Measurements from ENCODE around the gene ABAT.

Gene ABAT

DNA sequence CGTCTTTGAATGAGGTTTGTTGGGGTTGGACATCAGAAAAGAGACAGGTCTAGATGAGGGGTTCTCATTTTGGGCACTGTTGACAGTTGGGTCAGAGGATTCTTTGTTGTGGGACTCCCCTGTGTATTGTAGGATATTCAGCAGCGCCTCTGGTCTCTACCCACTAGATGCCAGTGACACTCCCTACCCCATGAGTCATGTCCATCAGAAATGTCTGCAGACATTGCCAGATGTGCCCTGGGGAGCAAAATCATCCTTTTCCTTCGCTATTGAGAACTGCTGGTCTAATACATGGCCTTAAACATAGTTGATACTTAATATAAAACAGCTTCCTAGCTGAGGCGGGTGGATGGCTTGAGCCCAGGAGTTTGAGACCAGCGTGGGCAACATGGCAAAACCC, 3.1 kb downstream of the ABAT start:
- TF ChIP-seq, protein P1, sequence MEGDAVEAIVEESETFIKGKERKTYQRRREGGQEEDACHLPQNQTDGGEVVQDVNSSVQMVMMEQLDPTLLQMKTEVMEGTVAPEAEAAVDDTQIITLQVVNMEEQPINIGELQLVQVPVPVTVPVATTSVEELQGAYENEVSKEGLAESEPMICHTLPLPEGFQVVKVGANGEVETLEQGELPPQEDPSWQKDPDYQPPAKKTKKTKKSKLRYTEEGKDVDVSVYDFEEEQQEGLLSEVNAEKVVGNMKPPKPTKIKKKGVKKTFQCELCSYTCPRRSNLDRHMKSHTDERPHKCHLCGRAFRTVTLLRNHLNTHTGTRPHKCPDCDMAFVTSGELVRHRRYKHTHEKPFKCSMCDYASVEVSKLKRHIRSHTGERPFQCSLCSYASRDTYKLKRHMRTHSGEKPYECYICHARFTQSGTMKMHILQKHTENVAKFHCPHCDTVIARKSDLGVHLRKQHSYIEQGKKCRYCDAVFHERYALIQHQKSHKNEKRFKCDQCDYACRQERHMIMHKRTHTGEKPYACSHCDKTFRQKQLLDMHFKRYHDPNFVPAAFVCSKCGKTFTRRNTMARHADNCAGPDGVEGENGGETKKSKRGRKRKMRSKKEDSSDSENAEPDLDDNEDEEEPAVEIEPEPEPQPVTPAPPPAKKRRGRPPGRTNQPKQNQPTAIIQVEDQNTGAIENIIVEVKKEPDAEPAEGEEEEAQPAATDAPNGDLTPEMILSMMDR (IDR thresholded peaks at IDR 0.05): no peak

GRCh38 chr16:8678068-8678927, 3.9 kb downstream of the ABAT start:
- TF ChIP-seq, protein P1 (IDR thresholded peaks at IDR 0.05): no peak

DNA sequence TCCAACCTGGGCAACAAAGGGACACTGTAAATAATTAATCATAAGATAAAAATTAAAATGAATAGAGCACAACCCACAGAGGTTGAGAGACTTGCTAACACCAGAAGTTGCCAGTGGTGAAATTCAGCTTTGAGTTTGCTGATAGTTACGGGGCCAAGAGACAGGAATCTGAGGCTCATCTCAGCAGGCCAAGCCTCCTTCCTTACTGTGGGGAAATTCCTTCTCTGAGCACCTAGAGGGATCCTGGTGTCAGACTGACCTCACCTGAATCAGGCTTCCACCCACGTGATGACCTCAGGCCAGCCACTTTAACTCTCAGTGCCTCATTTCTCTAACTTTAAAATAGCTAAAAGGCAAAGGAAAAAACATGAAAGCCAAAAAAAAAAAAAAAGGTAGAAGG, 4.7 kb downstream of the ABAT start:
- TF ChIP-seq, protein P1 (IDR thresholded peaks at IDR 0.05): no peak

DNA sequence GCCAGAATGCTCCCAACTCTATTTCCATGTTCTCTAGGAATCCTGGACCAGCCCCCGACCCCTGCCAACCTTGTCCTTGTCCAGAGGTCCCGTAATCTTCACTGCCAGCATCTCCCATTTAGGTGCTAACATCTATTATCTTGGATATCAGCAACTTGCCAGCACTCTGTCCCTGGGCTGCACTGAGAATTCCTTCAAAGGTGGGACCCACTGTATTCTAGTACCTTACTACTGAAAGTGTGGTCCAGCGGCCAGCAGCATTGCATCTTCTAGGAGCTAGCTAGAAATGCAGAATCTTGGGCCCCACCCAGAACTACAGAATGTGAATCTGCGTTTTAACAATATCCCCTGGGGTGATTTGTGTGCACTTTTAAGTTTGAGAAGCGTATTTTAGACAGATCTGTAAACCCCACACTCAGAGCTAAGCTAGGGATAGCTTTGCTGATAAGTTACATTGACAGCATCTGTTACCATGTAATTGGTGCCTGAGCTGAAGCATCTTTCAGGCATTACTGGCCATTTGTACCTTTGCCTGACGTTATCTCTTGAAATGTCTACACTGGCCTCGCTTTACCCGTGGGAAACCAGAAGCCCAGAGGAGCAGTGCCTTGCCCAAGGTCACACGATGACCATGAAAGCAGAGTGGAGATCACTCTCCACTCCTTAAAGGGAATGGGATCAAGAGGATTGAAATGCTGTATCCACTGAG, 8.3 kb downstream of the ABAT start:
- TF ChIP-seq, protein P1 (IDR thresholded peaks at IDR 0.05): no peak

DNA sequence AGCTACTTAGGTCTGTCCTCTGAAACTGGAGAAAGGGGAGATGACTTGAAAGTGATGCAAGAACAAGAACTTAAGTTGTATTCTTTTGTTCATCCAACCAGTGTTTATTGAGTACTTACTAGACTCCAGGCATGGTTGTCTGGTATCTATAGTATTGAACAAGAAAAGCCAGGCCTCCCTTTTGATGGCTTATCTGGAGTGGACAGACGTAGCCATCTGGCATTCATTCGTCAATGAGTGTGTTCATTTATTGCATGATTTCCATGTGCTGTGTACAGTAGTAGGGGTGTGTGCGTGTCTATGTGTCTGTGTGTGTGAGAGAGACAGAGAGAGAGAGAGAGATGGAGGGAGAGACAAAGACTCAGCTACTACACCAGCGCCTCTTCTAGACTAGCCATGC, 9.2 kb downstream of the ABAT start:
- TF ChIP-seq, protein P1 (IDR thresholded peaks at IDR 0.05): no peak

- TF ChIP-seq, protein P1 (IDR thresholded peaks at IDR 0.05): no peak
Measured at GRCh38 chr16:8685617-8686016, 11.2 kb downstream of the ABAT start.

DNA sequence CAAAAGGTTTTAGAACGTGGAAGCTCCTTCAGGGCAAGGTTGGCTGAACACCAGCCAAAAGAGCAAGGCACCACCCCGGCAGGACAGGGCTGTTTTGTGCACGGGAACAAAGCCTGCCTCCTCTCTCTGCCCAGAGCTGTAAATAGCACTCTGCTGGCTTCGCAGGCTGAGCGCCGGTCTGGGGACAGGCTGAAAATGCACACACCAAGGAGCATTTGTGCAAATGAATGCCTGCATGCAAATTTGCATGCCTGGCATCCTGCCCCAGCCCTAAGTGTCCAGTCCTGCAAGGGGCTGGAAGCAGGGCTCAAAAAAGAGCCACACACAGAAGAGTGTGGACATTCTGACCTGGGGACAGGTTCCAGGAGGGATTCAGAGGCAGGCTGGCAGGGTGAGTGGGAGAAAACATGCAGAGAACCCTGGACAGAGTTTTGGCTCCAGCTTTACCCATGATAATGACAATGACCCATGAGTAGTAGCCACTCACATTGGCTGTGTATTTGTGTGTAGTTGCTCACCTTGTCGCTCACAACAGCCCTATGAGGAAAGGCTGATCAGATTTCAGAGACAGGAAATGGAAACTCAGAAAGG, 11.7 kb downstream of the ABAT start:
- TF ChIP-seq, protein P1 (IDR thresholded peaks at IDR 0.05): no peak
